ENCODE measurements around the gene ASIC4.

ASIC4 gene

DNA sequence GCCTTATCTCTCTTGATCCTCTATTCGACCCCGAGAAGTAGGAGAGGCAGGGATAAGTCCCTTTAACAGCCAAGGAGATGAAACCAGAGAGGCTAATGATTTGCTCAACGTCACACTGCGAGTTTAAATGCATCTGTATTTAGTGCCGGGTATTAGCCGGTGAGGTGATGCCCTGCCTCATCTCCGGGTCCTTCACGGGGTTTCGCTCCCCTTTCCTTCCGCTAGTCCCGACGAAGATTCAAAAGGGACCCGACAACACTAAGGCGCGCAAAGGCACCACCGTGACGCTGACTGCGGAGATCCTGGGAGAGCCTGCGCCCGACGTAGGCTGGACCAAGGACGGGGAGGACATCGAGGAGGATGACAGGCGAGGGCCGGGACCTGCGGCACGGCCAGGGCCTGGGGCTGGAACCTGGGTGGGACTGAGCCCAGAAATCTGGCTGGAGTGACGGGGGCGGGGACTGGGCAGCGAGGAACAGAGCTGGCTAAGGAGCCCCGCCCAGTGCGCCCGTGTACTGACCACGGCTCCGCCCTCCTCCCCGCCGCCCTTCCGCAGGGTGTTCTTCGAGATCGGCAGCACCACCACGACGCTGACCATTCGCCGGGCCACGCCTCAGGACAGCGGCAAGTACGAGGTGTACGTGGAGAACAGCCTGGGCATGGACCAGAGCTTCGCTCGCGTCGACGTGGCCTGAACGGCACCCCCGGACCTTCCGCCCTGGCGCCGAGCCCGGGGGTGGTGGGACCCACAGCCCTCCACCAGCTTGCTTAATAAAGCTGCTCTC is 16.6 kb upstream of the ASIC4 start:
- no peak for DNase-seq (ENCODE audit: low read depth)

DNA sequence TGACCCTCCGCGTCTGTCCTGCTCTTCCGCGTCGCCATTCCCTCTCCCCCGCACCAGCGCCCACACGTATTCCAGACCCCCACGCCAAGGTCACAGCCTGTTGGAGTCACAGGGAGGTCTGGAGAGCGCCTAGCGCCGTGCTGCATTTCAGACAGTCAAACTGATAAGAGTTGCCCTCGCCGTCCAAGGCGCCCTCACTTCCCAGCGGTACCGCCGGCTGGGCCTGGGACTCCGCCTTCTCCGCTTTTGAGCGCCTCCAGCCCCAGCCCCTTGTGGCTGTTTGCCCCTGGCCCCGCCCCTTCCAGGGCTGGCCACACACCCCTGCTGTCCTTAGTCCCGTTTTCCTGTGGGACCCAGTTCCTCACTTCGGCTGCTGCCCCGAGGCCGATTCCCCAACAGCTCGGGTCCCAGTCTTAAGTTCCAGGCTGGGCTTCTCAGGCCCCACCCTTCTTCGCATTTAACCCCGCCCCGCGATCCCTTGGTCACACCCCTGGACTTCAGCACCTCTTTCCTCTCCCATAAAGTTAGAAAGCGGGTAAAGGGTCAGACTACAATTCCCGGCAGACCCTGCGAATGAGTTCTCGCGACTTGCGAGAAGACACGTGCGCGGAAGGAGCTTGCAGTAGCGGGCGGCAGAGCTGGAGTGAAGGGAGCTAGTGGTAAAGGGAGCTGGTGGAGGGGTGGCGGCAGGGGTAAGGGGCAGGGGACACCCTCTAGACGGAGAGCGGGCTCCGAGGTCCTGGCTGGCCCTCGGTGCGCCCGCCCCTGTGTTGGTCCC is 15.8 kb upstream of the ASIC4 start, which contains the start of gene GMPPA:
GMPPA (plus strand) TSS at position 612 of the 778 bp plus-strand sequence. CDS start 1,085 bp downstream, outside the sequence.
- peak; percentile 82 for DNase-seq (ENCODE audit: low read depth)

DNA sequence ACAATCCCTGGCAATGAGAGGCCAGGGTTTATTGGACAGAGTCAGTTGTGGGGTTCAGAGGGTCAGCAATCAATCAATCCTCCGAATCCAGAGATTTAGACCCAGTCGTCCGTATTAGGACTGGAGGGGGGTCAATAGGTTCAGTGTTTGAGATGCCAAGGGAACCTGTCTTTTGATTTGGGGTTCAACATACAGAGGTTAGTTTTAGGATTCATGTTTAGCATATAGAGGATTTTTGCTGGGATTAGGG is 15.3 kb upstream of the ASIC4 start:
- DNase-seq (ENCODE audit: low read depth): no peak

DNA sequence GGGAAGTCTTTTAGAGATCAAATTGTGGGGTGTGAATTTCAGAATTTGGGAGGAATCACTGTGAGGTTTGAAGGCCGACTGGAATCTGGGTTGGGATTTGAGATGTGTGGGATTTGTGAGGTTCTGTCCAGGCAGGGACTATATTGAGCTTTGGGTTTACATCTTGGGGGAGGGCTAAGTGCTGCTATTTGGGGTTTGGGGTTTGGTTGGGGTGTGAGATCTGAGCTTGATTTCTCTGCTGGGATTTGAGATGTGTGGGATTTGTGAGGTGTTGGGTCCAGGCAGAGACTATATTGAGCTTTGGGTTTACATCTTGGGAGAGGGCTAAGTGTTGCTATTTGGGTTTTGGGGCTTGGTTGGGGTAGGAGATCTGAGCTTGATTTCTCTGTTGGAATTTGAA is 14.7 kb upstream of the ASIC4 start:
- DNase-seq (ENCODE audit: low read depth): no peak

DNA sequence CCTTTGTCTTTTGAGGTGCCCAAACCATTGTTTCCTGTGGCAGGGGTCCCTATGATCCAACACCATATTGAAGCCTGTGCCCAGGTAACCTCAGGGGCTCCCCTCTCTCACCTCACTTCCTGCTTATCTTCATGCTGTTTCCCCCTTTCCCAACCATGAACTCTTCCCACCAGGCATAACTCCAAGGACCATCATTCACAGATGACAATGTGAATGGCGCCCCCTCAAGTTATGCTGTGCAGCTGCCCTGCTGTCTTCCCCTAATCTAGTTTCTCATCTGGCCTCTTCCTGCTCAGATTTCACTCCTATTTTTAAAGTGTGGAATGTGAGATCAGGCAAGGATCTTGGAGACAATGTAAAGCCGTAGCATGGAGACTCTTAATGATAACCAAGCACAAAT is 14.1 kb upstream of the ASIC4 start:
- no peak for DNase-seq (ENCODE audit: low read depth)

DNA sequence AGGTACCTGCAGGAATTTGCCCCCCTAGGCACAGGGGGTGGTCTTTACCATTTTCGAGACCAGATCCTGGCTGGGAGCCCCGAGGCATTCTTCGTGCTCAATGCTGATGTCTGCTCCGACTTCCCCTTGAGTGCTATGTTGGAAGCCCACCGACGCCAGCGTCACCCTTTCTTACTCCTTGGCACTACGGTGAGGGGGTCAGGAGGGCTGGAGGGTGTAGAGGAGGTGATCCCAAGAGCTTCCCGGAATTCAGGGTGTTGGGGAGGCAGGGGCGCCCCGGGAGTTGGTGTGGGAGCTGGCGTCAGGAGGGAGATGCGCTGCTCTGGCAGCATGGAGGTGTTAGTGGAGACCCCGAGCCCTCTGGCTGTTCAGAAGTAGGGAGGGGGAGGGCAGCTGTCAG is 12.4 kb upstream of the ASIC4 start:
- no peak for DNase-seq (ENCODE audit: low read depth)

DNA sequence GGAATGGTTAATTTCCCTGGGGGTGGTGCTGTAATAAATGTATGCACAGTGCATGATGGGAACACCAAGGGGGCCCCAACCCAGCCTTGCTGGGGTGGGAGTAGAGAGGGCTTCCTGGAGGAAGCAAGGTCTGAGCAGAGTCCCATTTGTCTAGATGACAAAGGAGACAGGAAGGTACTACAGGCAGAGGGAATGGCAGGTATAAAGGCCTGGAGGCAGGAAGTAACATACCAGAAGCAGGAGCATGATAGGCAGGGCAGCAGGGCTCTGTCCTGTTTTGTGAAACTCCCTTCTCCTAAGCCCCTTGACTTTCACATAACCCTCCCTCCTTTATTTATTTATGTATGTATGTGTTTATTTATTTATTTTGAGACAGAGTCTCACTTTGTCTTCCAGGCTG is 11.7 kb upstream of the ASIC4 start:
- no peak for DNase-seq (ENCODE audit: low read depth)

DNA sequence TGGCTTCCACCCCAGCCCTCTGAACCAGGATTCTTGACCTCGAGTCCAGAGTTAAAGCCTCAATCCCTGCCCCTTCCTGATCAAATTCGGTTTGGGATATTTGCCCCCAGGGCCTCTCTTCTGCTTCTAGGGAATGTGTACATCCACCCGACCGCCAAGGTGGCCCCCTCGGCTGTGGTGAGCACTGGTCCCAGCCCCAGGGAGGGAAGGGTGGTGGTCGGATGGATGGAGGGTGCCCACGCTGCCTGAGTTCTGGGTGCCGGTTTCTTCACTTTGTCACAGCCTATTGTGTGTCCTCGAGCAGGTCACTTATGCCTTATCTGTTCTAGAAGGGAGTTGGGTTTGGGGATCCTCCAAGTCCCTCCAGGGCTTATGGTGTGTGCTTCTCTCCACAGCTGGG is 8.7 kb upstream of the ASIC4 start:
- no peak for DNase-seq (ENCODE audit: low read depth)

DNA sequence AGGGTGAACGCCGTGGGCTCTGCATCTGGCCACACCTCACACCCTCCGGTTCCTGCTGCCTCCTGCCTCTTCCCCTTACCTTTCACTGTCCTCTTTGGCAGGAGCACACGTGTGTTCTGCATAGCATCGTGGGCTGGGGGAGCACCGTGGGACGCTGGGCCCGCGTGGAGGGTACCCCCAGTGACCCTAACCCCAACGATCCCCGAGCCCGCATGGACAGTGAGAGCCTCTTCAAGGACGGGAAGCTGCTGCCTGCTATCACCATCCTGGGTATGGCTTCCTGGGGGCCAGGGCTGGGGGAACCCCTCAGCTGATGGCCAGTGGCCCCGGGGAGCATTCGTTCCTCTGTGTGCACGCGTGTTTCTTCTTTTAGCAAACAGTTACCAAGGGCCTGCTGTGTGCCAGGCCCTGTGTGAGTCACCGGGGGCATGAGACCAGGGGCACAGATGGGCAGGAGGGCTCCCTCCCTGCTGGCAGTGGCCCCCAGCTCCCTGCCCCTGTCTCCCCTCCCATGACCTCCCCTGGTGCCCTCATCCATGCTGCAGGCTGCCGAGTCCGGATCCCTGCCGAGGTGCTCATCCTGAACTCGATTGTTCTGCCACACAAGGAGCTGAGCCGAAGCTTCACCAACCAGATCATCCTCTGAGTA is 8.0 kb upstream of the ASIC4 start:
- DNase-seq (ENCODE audit: low read depth): no peak

DNA sequence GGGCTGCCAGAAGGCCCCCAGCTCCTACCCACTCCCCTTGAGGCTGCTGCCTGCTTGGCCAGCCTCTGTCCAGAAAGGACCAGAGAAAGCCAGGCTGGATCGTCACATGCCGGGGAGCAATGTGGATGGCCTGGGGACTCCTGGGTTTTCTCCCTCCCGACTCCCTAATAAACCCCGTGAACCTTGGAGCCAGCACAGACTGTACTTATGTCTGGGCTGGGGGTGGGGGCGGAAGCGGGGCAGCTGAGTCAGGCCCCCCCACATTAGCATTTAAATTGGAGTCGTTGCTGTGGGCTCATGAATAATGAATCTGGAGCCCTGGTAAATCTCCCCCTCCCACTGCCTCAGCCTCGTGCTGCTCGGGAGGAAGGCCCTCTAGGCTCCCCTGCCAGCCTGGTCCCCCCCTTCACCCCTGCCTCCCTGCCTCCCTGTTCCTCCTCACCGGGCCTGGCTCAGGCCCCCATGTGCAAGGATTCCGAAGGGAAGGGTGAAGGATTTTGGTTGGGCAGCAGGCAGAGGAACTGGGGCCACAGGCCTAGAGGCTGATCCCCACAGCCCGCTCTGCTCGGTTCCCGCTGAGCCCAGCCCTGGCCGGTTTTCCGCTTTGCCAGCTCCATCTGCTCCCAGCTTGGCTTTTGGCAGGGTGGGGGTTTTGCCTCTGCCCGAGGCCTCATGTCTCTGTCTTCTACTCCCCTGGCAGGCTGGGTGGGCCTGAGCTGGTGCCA is 7.3 kb upstream of the ASIC4 start:
- no peak for DNase-seq (ENCODE audit: low read depth)

DNA sequence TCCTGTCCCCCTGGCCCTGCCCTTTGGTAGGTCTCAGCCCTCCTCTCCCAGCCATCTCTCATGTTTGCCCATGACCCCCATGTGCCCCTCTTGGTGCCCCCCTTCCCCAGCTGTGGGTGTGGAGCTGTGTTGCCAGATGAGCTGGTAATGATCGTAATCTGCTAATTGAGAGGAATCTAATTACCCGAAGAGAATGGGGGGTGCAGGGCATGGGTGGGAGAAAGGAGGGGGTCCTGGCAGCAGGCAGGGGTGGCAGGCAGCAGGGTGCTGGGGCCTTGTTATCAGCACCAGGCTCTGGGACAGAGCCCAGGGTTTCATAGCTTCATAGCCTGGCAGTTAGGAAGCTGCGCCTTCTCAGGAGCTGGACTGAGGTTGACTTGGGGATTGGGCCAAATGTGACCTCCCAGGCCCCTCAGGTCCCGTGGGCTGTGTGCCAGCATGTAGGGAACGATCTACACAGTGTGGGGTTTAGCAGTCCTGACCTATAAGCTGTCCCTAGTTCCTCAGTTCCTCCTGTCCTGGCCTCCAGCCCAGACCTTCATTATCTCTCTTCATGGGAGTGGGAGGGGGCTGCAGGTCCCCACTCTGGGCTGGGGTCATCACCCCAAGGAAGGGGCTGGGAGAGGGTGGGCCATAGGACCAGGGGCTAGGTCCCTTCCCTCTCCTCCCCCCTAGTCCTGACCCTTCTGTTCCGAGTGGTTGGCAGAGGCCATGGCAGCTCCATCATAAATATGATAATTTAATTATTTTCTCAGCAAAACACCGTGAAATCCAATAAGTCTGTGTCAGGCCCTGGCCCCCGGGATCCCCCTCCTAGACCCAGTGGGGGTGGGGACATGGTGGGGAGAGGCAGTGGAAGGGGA is 6.5 kb upstream of the ASIC4 start:
- DNase-seq (ENCODE audit: low read depth): no peak

DNA sequence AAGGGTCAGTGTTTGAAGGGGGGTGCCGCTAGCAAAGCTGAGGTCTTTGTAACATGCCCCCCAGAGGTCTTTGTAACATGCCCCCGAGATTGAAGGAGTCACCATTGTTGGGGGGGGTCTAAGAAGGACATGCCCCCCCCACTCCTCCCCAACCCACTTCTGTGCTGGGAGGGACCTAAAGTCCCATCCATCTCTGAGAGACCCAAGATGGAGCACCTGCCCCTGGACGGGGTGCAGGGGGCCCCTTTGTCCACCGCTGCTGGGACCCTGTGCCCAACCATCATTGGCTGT is 5.9 kb upstream of the ASIC4 start:
- DNase-seq (ENCODE audit: low read depth): no peak

DNA sequence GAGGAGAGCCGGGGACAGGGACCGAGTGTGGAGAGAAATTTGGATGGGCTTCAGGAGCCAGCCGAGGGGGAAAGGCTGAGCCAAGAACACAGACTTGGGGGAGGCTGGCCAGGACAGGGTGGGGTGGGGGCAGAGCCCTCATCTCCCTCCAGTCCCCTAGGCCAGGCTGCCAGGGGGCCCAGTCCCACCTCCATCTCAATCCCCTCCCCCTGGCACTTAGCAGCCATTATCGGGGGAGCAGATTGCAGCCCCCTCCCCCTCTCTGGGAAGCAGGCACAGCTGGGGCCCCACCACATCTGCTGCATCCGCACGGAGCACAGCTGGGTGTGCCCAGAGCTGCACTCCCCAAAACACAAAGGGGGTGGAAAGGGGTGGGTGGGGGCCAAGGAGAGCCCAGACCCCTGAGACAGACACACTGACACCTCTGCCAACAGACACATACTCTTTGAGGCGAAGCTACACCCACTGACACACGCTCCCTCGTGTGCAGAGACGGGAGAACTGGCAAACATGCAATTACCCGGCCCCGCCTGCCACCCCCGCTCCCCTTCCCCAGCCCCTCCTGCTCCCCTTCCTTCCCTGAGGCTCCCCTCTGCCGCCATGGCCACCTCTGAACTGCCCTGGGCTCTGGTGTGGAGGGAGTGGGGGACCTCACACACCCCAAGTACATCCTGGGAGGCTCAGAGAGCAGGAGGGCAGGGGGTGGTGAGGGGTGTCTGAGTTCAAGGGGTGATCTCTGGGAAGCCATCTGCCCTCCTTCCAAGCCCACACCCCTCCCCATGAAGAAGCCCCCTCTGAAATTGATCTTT is 5.1 kb upstream of the ASIC4 start:
- no peak for DNase-seq (ENCODE audit: low read depth)

DNA sequence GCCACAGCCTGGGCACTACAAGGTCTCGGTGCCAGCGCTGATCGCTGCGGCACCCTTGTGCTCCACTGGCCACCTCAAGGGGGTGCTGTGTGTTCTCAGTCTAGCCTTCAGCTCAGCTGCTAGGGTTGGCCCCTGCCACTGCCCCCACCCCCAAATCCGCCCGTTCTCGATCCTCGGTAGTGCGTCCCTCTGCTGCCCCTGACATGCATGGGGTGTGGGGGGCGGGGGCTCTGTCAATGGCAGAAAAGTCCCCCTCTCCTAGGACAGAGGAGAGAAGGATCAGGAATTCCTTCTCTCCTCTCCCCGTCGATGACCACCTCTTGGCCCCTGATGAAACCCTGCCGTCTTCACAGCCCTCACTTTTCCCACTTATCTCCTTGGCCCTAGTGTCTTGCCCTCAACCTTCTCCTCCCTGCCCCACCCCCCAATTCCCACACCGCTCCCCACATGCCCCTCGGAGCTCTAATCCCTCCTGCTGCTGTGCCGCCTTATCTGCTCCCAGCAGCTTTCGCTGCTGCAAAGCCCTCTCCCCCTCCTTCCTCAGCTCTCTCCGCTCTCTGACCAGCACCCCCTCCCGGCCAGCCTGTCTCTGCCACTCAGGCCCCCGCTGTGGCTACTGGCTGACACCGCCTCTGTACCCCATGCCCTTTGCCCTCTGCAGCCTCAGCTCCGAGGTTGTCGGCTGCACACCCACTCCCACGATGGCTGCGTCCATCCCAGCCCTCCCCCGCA is 4.3 kb upstream of the ASIC4 start:
- DNase-seq (ENCODE audit: low read depth): no peak

DNA sequence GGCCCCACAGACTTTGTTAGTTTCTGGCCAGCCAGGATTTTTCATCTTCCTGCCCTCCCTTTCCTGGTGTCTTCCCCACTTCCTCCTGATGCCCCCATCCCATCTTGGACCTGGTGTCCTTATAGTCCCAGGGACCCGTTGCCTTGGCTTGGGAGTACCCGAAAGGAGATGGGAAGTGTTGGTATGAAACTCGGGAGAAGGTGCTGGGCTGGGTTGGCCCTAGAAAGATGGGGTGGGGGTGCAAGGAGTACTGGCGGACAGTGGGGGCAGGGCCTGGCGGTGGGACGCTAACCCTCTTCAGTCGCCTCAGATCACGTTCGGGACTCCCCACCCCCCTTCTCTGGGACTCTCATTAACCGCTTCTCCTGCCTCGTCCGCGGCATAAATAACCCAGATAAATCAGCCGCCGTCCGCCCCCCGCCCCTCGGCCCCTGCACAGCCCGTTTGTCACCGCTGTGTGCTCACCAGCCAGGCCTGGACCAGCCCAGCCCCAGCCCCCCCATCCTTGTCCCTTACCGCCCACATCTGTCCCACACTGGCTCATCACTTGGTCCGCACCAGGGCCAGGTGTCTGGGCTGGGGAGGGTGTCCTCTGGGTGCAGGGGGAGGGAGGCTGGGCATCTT is 3.7 kb upstream of the ASIC4 start:
- no peak for DNase-seq (ENCODE audit: low read depth)

DNA sequence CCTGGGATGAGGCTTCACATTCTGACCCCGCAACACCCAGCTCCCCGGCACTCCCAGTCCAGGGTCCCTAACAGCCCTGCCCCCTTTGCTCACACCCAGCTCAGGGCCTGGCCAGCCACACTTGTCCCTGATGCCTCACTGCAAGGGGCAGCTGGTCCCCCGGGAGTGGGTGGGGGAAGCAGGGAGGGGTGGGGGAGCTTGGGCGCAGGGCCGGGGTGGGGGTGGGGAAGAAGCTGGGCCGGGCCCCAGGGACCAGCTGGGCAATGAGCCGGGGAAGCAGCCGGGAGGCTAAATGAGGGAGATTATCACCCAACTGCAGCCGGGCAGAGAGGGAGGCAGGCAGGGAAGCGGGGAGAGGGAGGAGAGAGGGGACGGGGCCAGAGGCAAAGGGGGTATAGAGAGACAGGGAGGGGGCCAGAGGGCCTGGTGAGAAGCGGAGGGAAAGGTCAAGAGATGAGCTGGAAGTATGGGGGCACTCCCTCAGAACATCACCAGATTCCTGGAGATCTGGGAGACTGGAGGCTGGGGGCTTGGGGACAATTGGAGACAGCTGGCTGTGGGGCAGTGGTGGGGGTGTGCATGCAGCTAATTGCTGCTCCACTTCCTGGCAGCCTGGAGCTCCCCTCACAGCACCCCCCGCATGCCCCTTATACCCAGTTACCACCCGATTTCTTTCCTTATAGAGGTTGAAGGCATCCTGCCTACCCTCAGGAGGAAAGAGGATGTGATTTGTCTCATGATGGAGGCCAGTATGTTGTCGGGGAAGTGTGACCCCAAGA is 2.5 kb upstream of the ASIC4 start:
- no peak for DNase-seq (ENCODE audit: low read depth)

DNA sequence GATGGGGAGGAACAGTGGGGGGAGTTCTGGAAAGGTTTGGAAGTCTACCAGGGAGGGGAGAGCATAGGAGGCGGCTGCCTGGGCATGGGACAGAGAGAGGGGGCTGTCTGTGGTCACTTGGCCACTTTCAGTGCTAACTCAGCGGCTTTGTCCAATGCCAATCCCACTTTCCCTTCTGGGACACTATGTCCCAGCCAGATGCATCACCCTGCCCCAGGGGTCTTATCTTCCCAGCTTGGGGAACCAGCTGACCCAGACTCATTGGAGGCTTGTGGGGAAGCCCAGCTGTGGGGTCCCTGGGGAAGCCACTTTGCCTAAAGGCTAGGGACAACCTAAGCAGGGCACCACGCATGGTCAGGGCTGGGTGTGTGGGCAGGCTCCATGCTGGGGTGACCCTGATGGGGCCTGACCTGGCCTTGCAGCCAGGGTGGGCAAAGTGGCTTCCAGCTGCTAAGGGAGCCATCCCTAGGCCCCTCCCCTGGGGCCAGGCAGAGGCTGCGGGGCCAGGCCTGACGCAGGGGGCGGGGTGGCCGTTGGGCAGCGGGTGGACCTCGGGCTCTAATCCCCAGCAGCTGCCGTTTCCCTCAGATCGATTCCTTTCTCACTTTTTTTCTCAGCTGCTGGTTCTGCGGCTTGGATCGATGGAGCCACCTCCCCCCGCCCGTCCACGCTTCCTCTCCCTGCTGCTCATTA is 1.6 kb upstream of the ASIC4 start:
- no peak for DNase-seq (ENCODE audit: low read depth)

DNA sequence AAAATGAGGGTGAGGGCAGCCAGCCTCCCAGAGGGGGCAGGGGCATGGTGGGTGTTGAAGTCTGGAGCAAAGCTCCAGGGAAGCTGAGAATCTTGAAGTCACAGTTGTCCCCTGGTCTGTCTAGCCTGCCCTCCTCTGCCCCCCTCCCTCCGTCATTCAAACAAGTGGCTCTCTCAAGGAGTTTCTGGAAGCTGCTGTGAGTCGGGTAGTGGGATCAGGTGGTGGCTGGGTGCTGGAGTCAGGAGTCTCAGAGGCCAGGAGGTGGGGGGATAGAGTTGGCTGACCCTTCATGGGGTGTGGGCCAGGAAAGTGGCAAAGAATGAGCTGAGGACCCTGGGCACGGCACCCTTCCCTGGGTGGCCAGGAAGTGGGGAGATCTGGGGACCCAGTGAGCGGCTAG is 495 bp upstream of the ASIC4 start:
- DNase-seq (ENCODE audit: low read depth): no peak

Measured in activated T-helper 1 cell treated with Interleukin-2 at 50 U/mL for 16 hours (primary cell).